HEK293 (cell line): ENCODE data around the gene LMO1.

Experiments
- CTCF ChIP-seq: fragments of 450-650 bp; formaldehyde crosslinking; IDR thresholded peaks from 2 replicates; pipeline ENCODE4 v1.5.1; 2016; ENCODE audit warnings: missing biosample characterization, missing genetic modification characterization
- YY1 ChIP-seq: fragments of 450-650 bp; formaldehyde crosslinking; IDR thresholded peaks from 2 replicates; pipeline ENCODE4 v1.5.1; 2018; ENCODE audit warnings: missing biosample characterization, missing genetic modification characterization
- ZBTB1 ChIP-seq: fragments of 450-650 bp; formaldehyde crosslinking; IDR thresholded peaks from 2 replicates; pipeline ENCODE4 v1.5.1; 2016; ENCODE audit warnings: missing biosample characterization, missing genetic modification characterization
- ZBTB44 ChIP-seq: fragments of 450-650 bp; IDR thresholded peaks from 2 replicates; pipeline ENCODE4 v1.5.1; 2018; ENCODE audit warnings: missing biosample characterization, mild to moderate bottlenecking, missing genetic modification characterization
- ZBTB7A ChIP-seq: fragments of 450-650 bp; formaldehyde crosslinking; IDR thresholded peaks from 2 replicates; pipeline ENCODE4 v1.5.1; 2016; ENCODE audit warnings: low read depth, missing biosample characterization, missing genetic modification characterization
- ZNF311 ChIP-seq: fragments of 450-650 bp; formaldehyde crosslinking; IDR thresholded peaks from 2 replicates; pipeline ENCODE4 v1.5.1; 2017; ENCODE audit warnings: missing biosample characterization, missing genetic modification characterization, borderline replicate concordance
- ZNF555 ChIP-seq: fragments of 450-650 bp; formaldehyde crosslinking; conservative IDR thresholded peaks from 2 replicates; pipeline ENCODE4 v1.5.1; 2017; ENCODE audit warnings: missing biosample characterization, mild to moderate bottlenecking, missing genetic modification characterization, inconsistent platforms
- ZNF558 ChIP-seq: fragments of 450-650 bp; formaldehyde crosslinking; IDR thresholded peaks from 2 replicates; pipeline ENCODE4 v1.5.1; 2016; ENCODE audit warnings: missing biosample characterization, missing genetic modification characterization
- TF ChIP-seq, protein P1 (sequence below): fragments of 450-650 bp; formaldehyde crosslinking; conservative IDR thresholded peaks from 2 replicates; pipeline ENCODE4 v1.5.1; 2016; ENCODE audit warnings: low read depth, missing biosample characterization, missing genetic modification characterization

GRCh38 chr11:8203414-8203715, 60.3 kb downstream of the LMO1 start:
- TF ChIP-seq CTCF (tag by site-specific recombination): no peak
- no peak for TF ChIP-seq YY1 (tag by site-specific recombination)
- no peak for TF ChIP-seq ZBTB7A (tag by site-specific recombination)
- no peak for TF ChIP-seq ZNF311 (tag by site-specific recombination)
- TF ChIP-seq, protein P1, sequence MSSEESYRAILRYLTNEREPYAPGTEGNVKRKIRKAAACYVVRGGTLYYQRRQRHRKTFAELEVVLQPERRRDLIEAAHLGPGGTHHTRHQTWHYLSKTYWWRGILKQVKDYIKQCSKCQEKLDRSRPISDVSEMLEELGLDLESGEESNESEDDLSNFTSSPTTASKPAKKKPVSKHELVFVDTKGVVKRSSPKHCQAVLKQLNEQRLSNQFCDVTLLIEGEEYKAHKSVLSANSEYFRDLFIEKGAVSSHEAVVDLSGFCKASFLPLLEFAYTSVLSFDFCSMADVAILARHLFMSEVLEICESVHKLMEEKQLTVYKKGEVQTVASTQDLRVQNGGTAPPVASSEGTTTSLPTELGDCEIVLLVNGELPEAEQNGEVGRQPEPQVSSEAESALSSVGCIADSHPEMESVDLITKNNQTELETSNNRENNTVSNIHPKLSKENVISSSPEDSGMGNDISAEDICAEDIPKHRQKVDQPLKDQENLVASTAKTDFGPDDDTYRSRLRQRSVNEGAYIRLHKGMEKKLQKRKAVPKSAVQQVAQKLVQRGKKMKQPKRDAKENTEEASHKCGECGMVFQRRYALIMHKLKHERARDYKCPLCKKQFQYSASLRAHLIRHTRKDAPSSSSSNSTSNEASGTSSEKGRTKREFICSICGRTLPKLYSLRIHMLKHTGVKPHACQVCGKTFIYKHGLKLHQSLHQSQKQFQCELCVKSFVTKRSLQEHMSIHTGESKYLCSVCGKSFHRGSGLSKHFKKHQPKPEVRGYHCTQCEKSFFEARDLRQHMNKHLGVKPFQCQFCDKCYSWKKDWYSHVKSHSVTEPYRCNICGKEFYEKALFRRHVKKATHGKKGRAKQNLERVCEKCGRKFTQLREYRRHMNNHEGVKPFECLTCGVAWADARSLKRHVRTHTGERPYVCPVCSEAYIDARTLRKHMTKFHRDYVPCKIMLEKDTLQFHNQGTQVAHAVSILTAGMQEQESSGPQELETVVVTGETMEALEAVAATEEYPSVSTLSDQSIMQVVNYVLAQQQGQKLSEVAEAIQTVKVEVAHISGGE: no peak
- TF ChIP-seq ZBTB1: no peak
- TF ChIP-seq ZBTB44 (tag by site-specific recombination): no peak
- TF ChIP-seq ZNF555 (tag by site-specific recombination): no peak
- no peak for TF ChIP-seq ZNF558
